Measurements from ENCODE around the gene CCDC177. TPM values are rescaled to one million over a fixed set of nuclear protein-coding genes. Genes with fewer than 3 reads are reported as not detected.

The CCDC177 gene
- total and polyA plus RNA-seq, 4 donors, result 0.01 TPM; not detected in 3

DNA sequence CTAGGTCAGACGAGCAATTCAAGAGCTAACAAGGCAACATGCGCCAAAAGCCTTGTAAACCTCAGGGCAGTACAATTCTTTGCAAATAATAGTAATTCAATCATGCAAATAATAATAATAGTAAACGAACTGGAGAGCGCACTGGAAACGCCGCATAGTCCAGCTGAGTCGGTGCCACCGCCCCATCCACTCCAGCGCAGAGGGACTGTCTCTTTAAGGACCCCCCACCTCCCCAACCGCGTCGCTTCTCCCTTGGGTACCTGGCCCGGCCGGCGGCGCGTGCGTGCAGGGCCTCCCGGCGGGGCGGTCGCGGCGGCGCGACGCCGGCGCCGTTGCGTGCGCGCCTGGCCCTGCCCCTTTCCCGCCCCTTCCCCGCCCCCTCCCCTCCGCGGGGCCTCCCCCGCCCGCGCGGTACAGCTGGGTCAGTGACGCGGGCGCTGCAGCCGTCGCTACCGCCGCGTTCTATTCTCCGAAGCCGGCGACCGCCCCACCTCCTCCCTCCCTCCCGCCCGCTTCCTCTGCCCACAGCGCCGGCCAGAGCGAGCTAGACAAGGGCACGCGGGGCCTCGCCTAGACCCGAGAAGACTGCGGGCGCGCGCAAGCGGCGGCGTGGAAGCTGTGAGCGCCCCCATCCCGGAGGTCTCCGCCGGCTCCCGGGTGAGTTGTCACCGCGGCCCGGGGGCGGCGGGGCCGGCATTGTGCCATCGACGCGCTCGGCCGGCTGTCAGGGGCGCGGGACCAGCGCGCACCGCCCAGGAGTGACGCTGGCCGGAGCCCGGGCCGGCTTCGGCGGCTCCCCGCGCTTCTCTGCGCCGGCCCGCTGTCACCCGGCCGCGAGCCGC is 36.7 kb upstream of the CCDC177 start, which contains the start of gene SUSD6:
TSS of gene SUSD6 (plus strand) at position 425 of the 842 bp plus-strand sequence. CDS start 46,997 bp downstream, outside the sequence.
- WGBS, 2 donors, result 1% methylated on average over 53 to 104 of the region's 105 CpGs
- Histone ChIP-seq H3K36me3 (ENCODE audit: control insufficient read depth in 4 of 4, insufficient read depth in 4 of 4, low read length in 4 of 4) (no peaks in the 10 kb centered on the region), H3K27ac (ENCODE audit: low read depth in 1 of 2, low read length in 1 of 2) (peak within 1 kb of the TSS; percentile 99), H3K9ac (ENCODE audit: insufficient read depth in 1 of 2, low read length in 2 of 2) (peak within 1 kb of the TSS; percentile 42 to 86), H3K4me1 (ENCODE audit: control insufficient read depth in 5 of 5, insufficient read depth in 5 of 5, low read length in 5 of 5) (peaks cover 8 to 41% (median 24%) of the 10 kb centered on the region in 5 donors), H3K9me3 (ENCODE audit: control insufficient read depth in 4 of 4, insufficient read depth in 3 of 4, low read length in 3 of 4) (no peaks in the 10 kb centered on the region), H3K27me3 (ENCODE audit: control insufficient read depth in 3 of 3, insufficient read depth in 3 of 3, low read length in 2 of 3) (no peaks in the 10 kb centered on the region), H3K4me3 (peak within 1 kb of the TSS; percentile 90)
- TF ChIP-seq, protein P1, sequence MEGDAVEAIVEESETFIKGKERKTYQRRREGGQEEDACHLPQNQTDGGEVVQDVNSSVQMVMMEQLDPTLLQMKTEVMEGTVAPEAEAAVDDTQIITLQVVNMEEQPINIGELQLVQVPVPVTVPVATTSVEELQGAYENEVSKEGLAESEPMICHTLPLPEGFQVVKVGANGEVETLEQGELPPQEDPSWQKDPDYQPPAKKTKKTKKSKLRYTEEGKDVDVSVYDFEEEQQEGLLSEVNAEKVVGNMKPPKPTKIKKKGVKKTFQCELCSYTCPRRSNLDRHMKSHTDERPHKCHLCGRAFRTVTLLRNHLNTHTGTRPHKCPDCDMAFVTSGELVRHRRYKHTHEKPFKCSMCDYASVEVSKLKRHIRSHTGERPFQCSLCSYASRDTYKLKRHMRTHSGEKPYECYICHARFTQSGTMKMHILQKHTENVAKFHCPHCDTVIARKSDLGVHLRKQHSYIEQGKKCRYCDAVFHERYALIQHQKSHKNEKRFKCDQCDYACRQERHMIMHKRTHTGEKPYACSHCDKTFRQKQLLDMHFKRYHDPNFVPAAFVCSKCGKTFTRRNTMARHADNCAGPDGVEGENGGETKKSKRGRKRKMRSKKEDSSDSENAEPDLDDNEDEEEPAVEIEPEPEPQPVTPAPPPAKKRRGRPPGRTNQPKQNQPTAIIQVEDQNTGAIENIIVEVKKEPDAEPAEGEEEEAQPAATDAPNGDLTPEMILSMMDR (IDR thresholded peaks at IDR 0.05; ENCODE audit: control extremely low read depth, extremely low read depth), result no peak
- ATAC-seq (ENCODE audit: insufficient read depth, low FRiP score), result peak; percentile 80
- DNase-seq, result peak; percentile 93 to 96 (median 96)

- ATAC-seq (ENCODE audit: insufficient read depth, low FRiP score) (no peak), DNase-seq (no peak)
- Histone ChIP-seq H3K27ac (ENCODE audit: low read depth in 1 of 2, low read length in 1 of 2) (peak overlapping the region; percentile 75 to 81), H3K4me1 (ENCODE audit: control insufficient read depth in 5 of 5, insufficient read depth in 5 of 5, low read length in 5 of 5) (peaks cover 8 to 35% (median 21%) of the 10 kb centered on the region in 5 donors), H3K36me3 (ENCODE audit: control insufficient read depth in 4 of 4, insufficient read depth in 4 of 4, low read length in 4 of 4) (no peaks in the 10 kb centered on the region), H3K9me3 (ENCODE audit: control insufficient read depth in 4 of 4, insufficient read depth in 3 of 4, low read length in 3 of 4) (no peaks in the 10 kb centered on the region), H3K9ac (ENCODE audit: insufficient read depth in 1 of 2, low read length in 2 of 2) (peak overlapping the region; percentile 31 to 78), H3K27me3 (ENCODE audit: control insufficient read depth in 3 of 3, insufficient read depth in 3 of 3, low read length in 2 of 3) (no peaks in the 10 kb centered on the region), H3K4me3 (peak overlapping the region; percentile 13)
- TF ChIP-seq, protein P1 (IDR thresholded peaks at IDR 0.05; ENCODE audit: control extremely low read depth, extremely low read depth), result no peak
- 19 to 40% methylated on average over 8 of the region's 8 CpGs for WGBS, 2 donors
Observed at GRCh38 chr14:69610874-69611171, 36.2 kb upstream of the CCDC177 start.

- 68 to 74% methylated on average over 8 of the region's 8 CpGs for WGBS, 2 donors
- no peaks in the 10 kb centered on the region for H3K27me3 ChIP-seq (ENCODE audit: control insufficient read depth in 3 of 3, insufficient read depth in 3 of 3, low read length in 2 of 3)
- peak overlapping the region; percentile 75 to 81 for H3K27ac ChIP-seq (ENCODE audit: low read depth in 1 of 2, low read length in 1 of 2)
- no peaks in the 10 kb centered on the region for H3K36me3 ChIP-seq (ENCODE audit: control insufficient read depth in 4 of 4, insufficient read depth in 4 of 4, low read length in 4 of 4)
- DNase-seq (peak in 1 of 3 donors; percentile 27), ATAC-seq (ENCODE audit: insufficient read depth, low FRiP score) (no peak)
- no peak overlapping the region for H3K4me3 ChIP-seq
- TF ChIP-seq, protein P1 (IDR thresholded peaks at IDR 0.05; ENCODE audit: control extremely low read depth, extremely low read depth), result no peak
- H3K4me1 ChIP-seq (ENCODE audit: control insufficient read depth in 5 of 5, insufficient read depth in 5 of 5, low read length in 5 of 5), result peaks cover 8 to 29% (median 21%) of the 10 kb centered on the region in 5 donors
- peak overlapping the region in 1 of 2 donors; percentile 78 for H3K9ac ChIP-seq (ENCODE audit: insufficient read depth in 1 of 2, low read length in 2 of 2)
- H3K9me3 ChIP-seq (ENCODE audit: control insufficient read depth in 4 of 4, insufficient read depth in 3 of 4, low read length in 3 of 4), result no peaks in the 10 kb centered on the region
Observed at GRCh38 chr14:69610020-69610873, 35.6 kb upstream of the CCDC177 start.
